Suprapubic skin (tissue), 4 donors: Measurements from ENCODE around the gene CHST15. TPM values are rescaled to one million over a fixed set of nuclear protein-coding genes. Genes with fewer than 3 reads are reported as not detected.

ENCODE experiments used
- DNase-seq, 2 donors: peaks; one replicate each; pipeline ENCODE4 v3.0.0-alpha.2; 2019; ENCODE audit warnings: low spot score in 2 of 2
- H3K27ac ChIP-seq: fragments of 200-600 bp; sonication (generic); one replicate; pipeline ENCODE4 v1.5.1; 2019
- H3K27me3 ChIP-seq: fragments of 200-600 bp; sonication (generic); one replicate; pipeline ENCODE4 v1.5.1; 2019
- H3K36me3 ChIP-seq: fragments of 200-600 bp; sonication (generic); one replicate; pipeline ENCODE4 v1.5.1; 2019
- H3K4me1 ChIP-seq: fragments of 200-600 bp; sonication (generic); one replicate; pipeline ENCODE4 v1.5.1; 2019
- H3K4me3 ChIP-seq: fragments of 200-600 bp; sonication (generic); one replicate; pipeline ENCODE4 v1.5.1; 2019; ENCODE audit warnings: mild to moderate bottlenecking
- H3K9me3 ChIP-seq: fragments of 200-600 bp; sonication (generic); one replicate; pipeline ENCODE4 v1.5.1; 2019
- CTCF ChIP-seq, 2 donors: fragments of 200-600 bp in 1 of 2; fragments of 450-650 bp in 1 of 2; sonication (generic) in 1 of 2; IDR thresholded peaks; one replicate each; pipeline ENCODE4 v1.5.1; 2016 to 2019; ENCODE audit warnings: antibody characterized with exemption in 2 of 2, mild to moderate bottlenecking in 1 of 2, moderate library complexity in 1 of 2
- EP300 ChIP-seq: sonication (generic); formaldehyde crosslinking; IDR thresholded peaks from one replicate; pipeline ENCODE4 v1.6.1; 2017; ENCODE audit warnings: antibody characterized with exemption
- POLR2A ChIP-seq, 2 donors: fragments of 450-650 bp; IDR thresholded peaks; one replicate each; pipeline ENCODE4 v1.6.1; 2017; ENCODE audit warnings: antibody characterized with exemption in 2 of 2, mild to moderate bottlenecking in 2 of 2, moderate library complexity in 2 of 2
- POLR2AphosphoS5 ChIP-seq, 3 donors: sonication (generic); formaldehyde crosslinking; IDR thresholded peaks; one replicate each; pipeline ENCODE4 v1.6.1; 2017; ENCODE audit warnings: antibody characterized with exemption in 3 of 3
- WGBS: methylation state at CpG from one replicate; pipeline ENCODE4 v1.1.5; 2018; 5-methylcytosine and 5-hydroxymethylcytosine counted together
- total RNA-seq, 4 donors: library from RNA; depleted of rRNA; stranded (reverse); fragments of >200 nt; gene quantifications; one replicate each; pipeline ENCODE4 v1.1.0, GENCODE V29; 2016

Gene CHST15
- total RNA-seq, 4 donors from 2014 or later: 20.6 to 59.1 (median 22.8) TPM

- no peaks in the 10 kb centered on the region for H3K36me3 ChIP-seq
- H3K4me1 ChIP-seq: peaks cover 20% of the 10 kb centered on the region
- DNase-seq: no peak
- no peaks in the 10 kb centered on the region for H3K27me3 ChIP-seq
- 65% methylated on average over 11 of the region's 12 CpGs for WGBS
- no peak overlapping the region for H3K27ac ChIP-seq
- TF ChIP-seq POLR2AphosphoS5 (IDR thresholded peaks at IDR 0.05): no peak
- no peak for TF ChIP-seq POLR2A (IDR thresholded peaks at IDR 0.05)
- TF ChIP-seq CTCF (IDR thresholded peaks at IDR 0.05): no peak
- no peak for TF ChIP-seq EP300
- no peak overlapping the region for H3K4me3 ChIP-seq
- no peaks in the 10 kb centered on the region for H3K9me3 ChIP-seq
These were observed 26.4 kb downstream of the CHST15 start for GRCh38 chr10:124066781-124067714.

GRCh38 chr10:124066126-124066700, 27.2 kb downstream of the CHST15 start:
- H3K9me3 ChIP-seq: no peaks in the 10 kb centered on the region
- no peak for TF ChIP-seq POLR2A (IDR thresholded peaks at IDR 0.05)
- no peak for TF ChIP-seq CTCF (IDR thresholded peaks at IDR 0.05)
- H3K27ac ChIP-seq: no peak overlapping the region
- H3K4me1 ChIP-seq: peaks cover 20% of the 10 kb centered on the region
- H3K36me3 ChIP-seq: no peaks in the 10 kb centered on the region
- DNase-seq: no peak
- no peaks in the 10 kb centered on the region for H3K27me3 ChIP-seq
- WGBS: 57% methylated on average over 12 of the region's 12 CpGs
- H3K4me3 ChIP-seq: no peak overlapping the region

- H3K4me3 ChIP-seq: no peak overlapping the region
- no peaks in the 10 kb centered on the region for H3K27me3 ChIP-seq
- TF ChIP-seq POLR2AphosphoS5 (IDR thresholded peaks at IDR 0.05) (no peak), CTCF (IDR thresholded peaks at IDR 0.05) (no peak), EP300 (no peak), POLR2A (IDR thresholded peaks at IDR 0.05) (no peak)
- no peaks in the 10 kb centered on the region for H3K9me3 ChIP-seq
- DNase-seq: no peak
- WGBS: 64% methylated on average over 12 of the region's 12 CpGs
- peaks cover 20% of the 10 kb centered on the region for H3K4me1 ChIP-seq
- no peak overlapping the region for H3K27ac ChIP-seq
- no peaks in the 10 kb centered on the region for H3K36me3 ChIP-seq
These were observed 27.8 kb downstream of the CHST15 start for GRCh38 chr10:124065382-124066125.

- Histone ChIP-seq H3K27me3 (no peaks in the 10 kb centered on the region), H3K4me1 (peaks cover 20% of the 10 kb centered on the region), H3K4me3 (no peak overlapping the region), H3K36me3 (peaks cover 2% of the 10 kb centered on the region), H3K9me3 (no peaks in the 10 kb centered on the region), H3K27ac (no peak overlapping the region)
- TF ChIP-seq CTCF (IDR thresholded peaks at IDR 0.05): no peak
- TF ChIP-seq POLR2AphosphoS5 (IDR thresholded peaks at IDR 0.05): no peak
- no peak for TF ChIP-seq POLR2A (IDR thresholded peaks at IDR 0.05)
- TF ChIP-seq EP300: no peak
- 81% methylated on average over 6 of the region's 6 CpGs for WGBS
- DNase-seq: no peak
These were observed 28.7 kb downstream of the CHST15 start for GRCh38 chr10:124064676-124065075.
